ENCODE data around the gene DUSP11. TPM values are rescaled to one million over a fixed set of nuclear protein-coding genes. Genes with fewer than 3 reads are reported as not detected.
A peak's percentile ranks its signal among the peaks of the same experiment; 100 is the strongest.

The DUSP11 gene
- total RNA-seq, 1 donor = 32.9 TPM

DNA sequence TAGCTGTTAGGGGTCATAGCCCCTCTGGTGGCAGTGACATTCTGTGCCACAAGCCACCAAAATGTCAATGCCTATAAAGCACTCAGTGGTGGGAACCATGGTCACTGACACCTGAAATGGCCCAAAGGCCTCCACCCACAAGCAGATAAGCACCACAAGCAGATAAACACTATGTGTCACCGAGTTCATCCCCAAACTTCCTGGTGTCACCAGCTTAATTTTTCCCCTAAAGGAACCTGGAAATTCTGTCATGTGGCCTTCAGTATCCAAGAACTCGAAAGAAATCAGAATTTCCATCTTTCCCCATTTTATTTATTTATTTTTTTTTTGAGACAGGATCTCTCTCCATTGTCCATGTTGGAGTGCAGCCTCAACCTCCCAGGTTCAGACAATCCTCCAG lies 39.1 kb downstream of the DUSP11 start:
- no peaks in the 10 kb centered on the region for H3K9me3 ChIP-seq (ENCODE audit: low read depth, low read length)
- no peak overlapping the region for H2AFZ ChIP-seq (ENCODE audit: low read length)
- peaks cover 11% of the 10 kb centered on the region for H3K4me1 ChIP-seq (ENCODE audit: insufficient read depth, low read length)
- H3K79me2 ChIP-seq (ENCODE audit: insufficient read depth, low read length) = peaks cover 6% of the 10 kb centered on the region
- no peak overlapping the region for H3K4me3 ChIP-seq (ENCODE audit: insufficient read depth, low read length)
- H3K27ac ChIP-seq (ENCODE audit: low read depth, low read length) = no peak overlapping the region
- H3K36me3 ChIP-seq (ENCODE audit: insufficient read depth, low read length) = peaks cover 5% of the 10 kb centered on the region
- no peak for DNase-seq (ENCODE audit: insufficient read length, low spot score, missing footprints)
- no peak overlapping the region for H3K4me2 ChIP-seq (ENCODE audit: insufficient read depth, low read length)
- H3K27me3 ChIP-seq (ENCODE audit: insufficient read depth, low read length) = no peaks in the 10 kb centered on the region
- H4K20me1 ChIP-seq (ENCODE audit: insufficient read depth, low read length) = no peaks in the 10 kb centered on the region
- no peak for TF ChIP-seq CTCF (IDR thresholded peaks at IDR 0.05; ENCODE audit: extremely low read depth, low read depth, low read length)

DNA sequence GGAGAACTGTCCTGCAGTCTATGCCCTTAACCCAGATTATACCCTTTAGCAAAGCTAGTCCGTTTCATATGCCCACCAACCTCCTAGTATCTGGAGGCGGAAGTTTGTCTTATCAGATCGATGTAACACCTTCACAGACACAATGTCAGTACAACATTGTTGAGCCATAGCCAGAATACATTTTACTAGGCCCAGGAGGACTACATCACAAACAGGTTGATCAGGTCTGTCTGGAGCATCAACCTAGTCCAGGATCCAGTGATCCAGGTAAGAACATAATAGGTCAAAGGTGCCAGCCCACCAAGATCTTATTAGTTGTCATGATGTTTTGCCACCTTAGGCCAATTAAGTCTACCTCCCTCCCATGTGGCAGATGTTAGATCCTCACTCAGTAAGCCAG lies 40.8 kb downstream of the DUSP11 start:
- H3K4me1 ChIP-seq (ENCODE audit: insufficient read depth, low read length) = peaks cover 11% of the 10 kb centered on the region

GRCh38 chr2:73736855-73737779 lies 42.8 kb downstream of the DUSP11 start, which contains the start of gene TPRKB:
TSS of gene TPRKB (minus strand) at chr2:73737345. CDS start at chr2:73734569, 2,776 bp downstream.
- Histone ChIP-seq H3K36me3 (ENCODE audit: insufficient read depth, low read length) (peaks cover 8% of the 10 kb centered on the region), H3K4me2 (ENCODE audit: insufficient read depth, low read length) (peak within 1 kb of the TSS; percentile 98), H3K4me1 (ENCODE audit: insufficient read depth, low read length) (peaks cover 11% of the 10 kb centered on the region), H3K9me3 (ENCODE audit: low read depth, low read length) (no peaks in the 10 kb centered on the region), H2AFZ (ENCODE audit: low read length) (peak within 1 kb of the TSS; percentile 98), H4K20me1 (ENCODE audit: insufficient read depth, low read length) (no peaks in the 10 kb centered on the region), H3K4me3 (ENCODE audit: insufficient read depth, low read length) (peak within 1 kb of the TSS; percentile 97), H3K27ac (ENCODE audit: low read depth, low read length) (peak within 1 kb of the TSS; percentile 49), H3K79me2 (ENCODE audit: insufficient read depth, low read length) (peaks cover 6% of the 10 kb centered on the region), H3K27me3 (ENCODE audit: insufficient read depth, low read length) (no peaks in the 10 kb centered on the region)
- peak; percentile 98 for DNase-seq (ENCODE audit: insufficient read length, low spot score, missing footprints)
- TF ChIP-seq CTCF (IDR thresholded peaks at IDR 0.05; ENCODE audit: extremely low read depth, low read depth, low read length) = no peak

More for the DNA sequence above, 40.8 kb downstream of the DUSP11 start:
- Histone ChIP-seq H3K4me2 (ENCODE audit: insufficient read depth, low read length) (no peak overlapping the region), H3K36me3 (ENCODE audit: insufficient read depth, low read length) (peaks cover 8% of the 10 kb centered on the region), H4K20me1 (ENCODE audit: insufficient read depth, low read length) (no peaks in the 10 kb centered on the region), H3K4me3 (ENCODE audit: insufficient read depth, low read length) (no peak overlapping the region), H3K27ac (ENCODE audit: low read depth, low read length) (no peak overlapping the region), H2AFZ (ENCODE audit: low read length) (no peak overlapping the region), H3K79me2 (ENCODE audit: insufficient read depth, low read length) (peaks cover 6% of the 10 kb centered on the region), H3K27me3 (ENCODE audit: insufficient read depth, low read length) (no peaks in the 10 kb centered on the region), H3K9me3 (ENCODE audit: low read depth, low read length) (no peaks in the 10 kb centered on the region)
- no peak for TF ChIP-seq CTCF (IDR thresholded peaks at IDR 0.05; ENCODE audit: extremely low read depth, low read depth, low read length)
- no peak for DNase-seq (ENCODE audit: insufficient read length, low spot score, missing footprints)

- H4K20me1 ChIP-seq (ENCODE audit: insufficient read depth, low read length) = no peaks in the 10 kb centered on the region
- peak overlapping the region; percentile 49 for H3K27ac ChIP-seq (ENCODE audit: low read depth, low read length)
- TF ChIP-seq CTCF (IDR thresholded peaks at IDR 0.05; ENCODE audit: extremely low read depth, low read depth, low read length) = no peak
Measured at GRCh38 chr2:73736378-73736777, 43.5 kb downstream of the DUSP11 start.

More at GRCh38 chr2:73736378-73736777, 43.5 kb downstream of the DUSP11 start:
- DNase-seq (ENCODE audit: insufficient read length, low spot score, missing footprints) = no peak
- H3K27me3 ChIP-seq (ENCODE audit: insufficient read depth, low read length) = no peaks in the 10 kb centered on the region
- H3K4me1 ChIP-seq (ENCODE audit: insufficient read depth, low read length) = peaks cover 11% of the 10 kb centered on the region
- peaks cover 12% of the 10 kb centered on the region for H3K36me3 ChIP-seq (ENCODE audit: insufficient read depth, low read length)
- H2AFZ ChIP-seq (ENCODE audit: low read length) = peak overlapping the region; percentile 98
- peaks cover 6% of the 10 kb centered on the region for H3K79me2 ChIP-seq (ENCODE audit: insufficient read depth, low read length)
- H3K4me2 ChIP-seq (ENCODE audit: insufficient read depth, low read length) = peak overlapping the region; percentile 98
- no peaks in the 10 kb centered on the region for H3K9me3 ChIP-seq (ENCODE audit: low read depth, low read length)
- H3K4me3 ChIP-seq (ENCODE audit: insufficient read depth, low read length) = peak overlapping the region; percentile 97

All from osteoblast (primary cell).